GM12878 (cell line): ENCODE data around the gene DMD. TPM values are rescaled to one million over a fixed set of nuclear protein-coding genes. Genes with fewer than 3 reads are reported as not detected.
A peak's percentile ranks its signal among the peaks of the same experiment; 100 is the strongest.

Experiments
- ATAC-seq: fragments of 200-7000 bp; cut with Tn5 transposase; 3 replicates; pipeline ENCODE4 v1.9.1; 2020; ENCODE audit warnings: mild to moderate bottlenecking, moderate library complexity
- BruUV-seq: library from RNA; stranded (reverse); fragments of 400-500 nt; replicated peaks from 2 replicates; lab custom pipeline; 2021; lab: Mats Ljungman, UMichigan
- CTCF ChIA-PET: fragments of 300-600 bp; sonication (Branson Sonifier 250); formaldehyde crosslinking; extraction: SDS; loops from one replicate; lab custom pipeline; 2021; ENCODE audit warnings: inconsistent platforms; lab: Yijun Ruan, JAX
- POLR2A ChIA-PET: fragments of 350-600 bp; formaldehyde crosslinking; extraction: SDS; loops from one replicate; lab custom pipeline; 2021; ENCODE audit warnings: inconsistent platforms; lab: Charles Lee
- RAD21 ChIA-PET: fragments of 300-600 bp; sonication (Branson Sonifier 250); formaldehyde crosslinking; loops from one replicate; lab custom pipeline; 2023; ENCODE audit warnings: antibody characterized with exemption; ENCODE audit not compliant: unreplicated experiment; lab: Charles Lee
- SMC1A ChIA-PET: fragments of 300-600 bp; sonication (Branson Sonifier 250); formaldehyde crosslinking; loops from one replicate; lab custom pipeline; 2023; ENCODE audit not compliant: unreplicated experiment, uncharacterized antibody; lab: Charles Lee
- DNase-seq: peaks from one replicate; pipeline ENCODE4 v3.0.0-alpha.2; 2011; ENCODE audit warnings: low read depth, low spot score
- FAIRE-seq: peaks from 3 replicates; lab custom pipeline; 2011; peaks lifted over from hg19 to GRCh38; lab: Jason Lieb, UNC
- H2AFZ ChIP-seq: 2 replicates; pipeline ENCODE4 v1.6.0; 2011; ENCODE audit warnings: low read depth, low read length, control low read depth; ENCODE audit not compliant: control insufficient read depth
- H3K27ac ChIP-seq: 2 replicates; pipeline ENCODE4 v1.5.1; 2011; ENCODE audit warnings: control low read depth; ENCODE audit not compliant: control insufficient read depth, insufficient read depth
- H3K27me3 ChIP-seq, 2 experiments: replicated peaks in 1 of 2; 2 replicates each; pipeline versions ENCODE4 v1.6.0 to v1.6.1; 2011; ENCODE audit warnings: low read length in 1 of 2; ENCODE audit not compliant: control insufficient read depth in 2 of 2, insufficient read depth in 2 of 2
- H3K36me3 ChIP-seq, 2 experiments: 2 replicates each; pipeline ENCODE4 v1.5.1; 2011; ENCODE audit warnings: low read length in 1 of 2; ENCODE audit not compliant: control insufficient read depth in 2 of 2, insufficient read depth in 2 of 2
- H3K4me1 ChIP-seq: 2 replicates; pipeline ENCODE4 v1.6.1; 2011; ENCODE audit warnings: mild to moderate bottlenecking, low read length, moderate library complexity, mixed read lengths; ENCODE audit not compliant: control insufficient read depth, insufficient read depth
- H3K4me2 ChIP-seq: 2 replicates; pipeline ENCODE4 v1.6.0; 2011; ENCODE audit warnings: control low read depth; ENCODE audit not compliant: control insufficient read depth, insufficient read depth
- H3K4me3 ChIP-seq: fragments of 200-600 bp; sonication (generic); 2 replicates; pipeline ENCODE4 v1.5.1; 2016
- H3K79me2 ChIP-seq: 2 replicates; pipeline ENCODE4 v1.6.0; 2011; ENCODE audit warnings: low read length; ENCODE audit not compliant: control insufficient read depth, insufficient read depth
- H3K9ac ChIP-seq: 2 replicates; pipeline ENCODE4 v1.8.0; 2011; ENCODE audit warnings: low read length, control low read depth, mixed read lengths; ENCODE audit not compliant: control insufficient read depth, insufficient read depth
- H3K9me3 ChIP-seq: replicated peaks from 3 replicates; pipeline ENCODE4 v1.5.1; 2011; ENCODE audit warnings: mild to moderate bottlenecking, low read length; ENCODE audit not compliant: control insufficient read depth, insufficient read depth
- H4K20me1 ChIP-seq: 2 replicates; pipeline ENCODE4 v1.6.0; 2011; ENCODE audit not compliant: control insufficient read depth, insufficient read depth
- CHD1 ChIP-seq: IDR thresholded peaks from 2 replicates; pipeline ENCODE4 v1.6.1; 2012; ENCODE audit warnings: low read depth, low read length, improper control_type of control experiment
- FOXM1 ChIP-seq: IDR thresholded peaks from 2 replicates; pipeline ENCODE4 v1.6.1; 2012; ENCODE audit warnings: low read depth, mild to moderate bottlenecking, inconsistent platforms, low read length, moderate library complexity
- GABPA ChIP-seq: IDR thresholded peaks from 2 replicates; pipeline ENCODE4 v1.6.1; 2014; ENCODE audit warnings: antibody characterized with exemption, low read depth, mild to moderate bottlenecking, inconsistent platforms
- WGBS: methylation state at CpG from one replicate; pipeline ENCODE4 v1.1.6; 2016; ENCODE audit warnings: low lambda C conversion rate; ENCODE audit not compliant: insufficient replicate concordance, insufficient coverage; ENCODE audit errors: missing lambda C conversion rate; 5-methylcytosine and 5-hydroxymethylcytosine counted together
- in situ Hi-C: fragments of 300-500 bp; cut with MboI; formaldehyde crosslinking; loops from 9 replicates; pipeline ENCODE4 v1.14.3; 2018; ENCODE audit warnings: mixed read lengths
- intact Hi-C: fragments of 100-400 bp; cut with micrococcal nuclease; formaldehyde crosslinking; loops from one replicate; pipeline ENCODE4 v1.14.2; 2022; ENCODE audit not compliant: unreplicated experiment
- polyA plus RNA-seq, 11 experiments: library from polyadenylated mRNA; depleted of rRNA in 4 of 11; unstranded in 6 of 11; stranded (reverse) in 5 of 11; fragments of >200 nt; fragmentation: Nextera tagmentation in 4 of 11; fragmentation: Illumina TruSeq in 1 of 11; extraction: Ambion mirVana in 4 of 11; extraction: Trizol in 1 of 11; gene quantifications; 1 replicate in 1 of 11; 2 replicates in 10 of 11; pipeline versions ENCODE4 v1.2.1 to v1.2.3, GENCODE V29; 2011 to 2016; ENCODE audit warnings: inconsistent platforms in 2 of 11, missing spikeins in 2 of 11, low read depth in 1 of 11
- total RNA-seq, 4 experiments: library from RNA; depleted of rRNA in 3 of 4; stranded (reverse); fragments of >200 nt in 3 of 4; fragmentation: Illumina TruSeq in 1 of 4; extraction: Trizol in 1 of 4; gene quantifications; 2 replicates each; pipeline versions ENCODE4 v1.2.1 to v1.2.3, GENCODE V29; 2013 to 2021
- TF ChIP-seq, protein P1 (sequence below): IDR thresholded peaks from 2 replicates; pipeline ENCODE4 v1.6.1; 2011; ENCODE audit warnings: low read depth, low read length, improper control_type of control experiment, borderline replicate concordance
- TF ChIP-seq, protein P2 (sequence below): fragments of 450-650 bp; IDR thresholded peaks from 2 replicates; pipeline ENCODE4 v1.6.1; 2017; ENCODE audit warnings: antibody characterized with exemption, mild to moderate bottlenecking, moderate library complexity
- TF ChIP-seq, protein P3 (sequence below): IDR thresholded peaks from 2 replicates; pipeline ENCODE4 v1.6.1; 2012; ENCODE audit warnings: low read depth, low read length, improper control_type of control experiment
- TF ChIP-seq, protein P4 (sequence below): fragments of 450-650 bp; formaldehyde crosslinking; IDR thresholded peaks from 2 replicates; pipeline ENCODE4 v1.4.0; 2022; ENCODE audit warnings: mild to moderate bottlenecking, moderate library complexity

The DMD gene
- total and polyA plus RNA-seq, 10 of the 15 experiments (the other 5 are each of a cell fraction or from before 2014, with no cell fraction given), result 1.4 to 24.3 (median 4.3) TPM

DNA sequence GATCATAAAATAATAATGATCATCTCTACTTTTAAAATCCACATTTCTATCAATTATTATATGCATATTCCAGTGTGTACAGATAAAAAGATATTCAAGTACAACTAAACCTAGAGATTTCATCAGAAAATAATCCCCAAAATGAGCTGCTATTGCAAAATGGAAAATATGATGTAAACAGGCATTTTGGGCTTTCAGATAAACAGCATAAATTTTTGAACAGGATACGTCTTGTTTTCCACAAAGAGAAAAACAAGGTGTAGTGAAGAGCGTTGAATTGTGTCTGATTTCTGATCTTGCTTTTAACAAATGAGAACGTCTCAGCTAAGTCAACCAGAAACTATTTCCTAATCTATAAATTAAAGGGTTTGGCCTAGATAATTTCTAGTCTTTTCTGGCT, 1789.9 kb downstream of the DMD start (continued):
- TF ChIP-seq, protein P1, sequence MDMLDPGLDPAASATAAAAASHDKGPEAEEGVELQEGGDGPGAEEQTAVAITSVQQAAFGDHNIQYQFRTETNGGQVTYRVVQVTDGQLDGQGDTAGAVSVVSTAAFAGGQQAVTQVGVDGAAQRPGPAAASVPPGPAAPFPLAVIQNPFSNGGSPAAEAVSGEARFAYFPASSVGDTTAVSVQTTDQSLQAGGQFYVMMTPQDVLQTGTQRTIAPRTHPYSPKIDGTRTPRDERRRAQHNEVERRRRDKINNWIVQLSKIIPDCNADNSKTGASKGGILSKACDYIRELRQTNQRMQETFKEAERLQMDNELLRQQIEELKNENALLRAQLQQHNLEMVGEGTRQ, result no peak
- no peak for TF ChIP-seq GABPA
- TF ChIP-seq, protein P2, sequence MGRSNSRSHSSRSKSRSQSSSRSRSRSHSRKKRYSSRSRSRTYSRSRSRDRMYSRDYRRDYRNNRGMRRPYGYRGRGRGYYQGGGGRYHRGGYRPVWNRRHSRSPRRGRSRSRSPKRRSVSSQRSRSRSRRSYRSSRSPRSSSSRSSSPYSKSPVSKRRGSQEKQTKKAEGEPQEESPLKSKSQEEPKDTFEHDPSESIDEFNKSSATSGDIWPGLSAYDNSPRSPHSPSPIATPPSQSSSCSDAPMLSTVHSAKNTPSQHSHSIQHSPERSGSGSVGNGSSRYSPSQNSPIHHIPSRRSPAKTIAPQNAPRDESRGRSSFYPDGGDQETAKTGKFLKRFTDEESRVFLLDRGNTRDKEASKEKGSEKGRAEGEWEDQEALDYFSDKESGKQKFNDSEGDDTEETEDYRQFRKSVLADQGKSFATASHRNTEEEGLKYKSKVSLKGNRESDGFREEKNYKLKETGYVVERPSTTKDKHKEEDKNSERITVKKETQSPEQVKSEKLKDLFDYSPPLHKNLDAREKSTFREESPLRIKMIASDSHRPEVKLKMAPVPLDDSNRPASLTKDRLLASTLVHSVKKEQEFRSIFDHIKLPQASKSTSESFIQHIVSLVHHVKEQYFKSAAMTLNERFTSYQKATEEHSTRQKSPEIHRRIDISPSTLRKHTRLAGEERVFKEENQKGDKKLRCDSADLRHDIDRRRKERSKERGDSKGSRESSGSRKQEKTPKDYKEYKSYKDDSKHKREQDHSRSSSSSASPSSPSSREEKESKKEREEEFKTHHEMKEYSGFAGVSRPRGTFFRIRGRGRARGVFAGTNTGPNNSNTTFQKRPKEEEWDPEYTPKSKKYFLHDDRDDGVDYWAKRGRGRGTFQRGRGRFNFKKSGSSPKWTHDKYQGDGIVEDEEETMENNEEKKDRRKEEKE, result no peak
- TF ChIP-seq, protein P3, sequence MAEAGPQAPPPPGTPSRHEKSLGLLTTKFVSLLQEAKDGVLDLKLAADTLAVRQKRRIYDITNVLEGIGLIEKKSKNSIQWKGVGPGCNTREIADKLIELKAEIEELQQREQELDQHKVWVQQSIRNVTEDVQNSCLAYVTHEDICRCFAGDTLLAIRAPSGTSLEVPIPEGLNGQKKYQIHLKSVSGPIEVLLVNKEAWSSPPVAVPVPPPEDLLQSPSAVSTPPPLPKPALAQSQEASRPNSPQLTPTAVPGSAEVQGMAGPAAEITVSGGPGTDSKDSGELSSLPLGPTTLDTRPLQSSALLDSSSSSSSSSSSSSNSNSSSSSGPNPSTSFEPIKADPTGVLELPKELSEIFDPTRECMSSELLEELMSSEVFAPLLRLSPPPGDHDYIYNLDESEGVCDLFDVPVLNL, result no peak
- TF ChIP-seq, all 136 proteins: peak for 0

DNA sequence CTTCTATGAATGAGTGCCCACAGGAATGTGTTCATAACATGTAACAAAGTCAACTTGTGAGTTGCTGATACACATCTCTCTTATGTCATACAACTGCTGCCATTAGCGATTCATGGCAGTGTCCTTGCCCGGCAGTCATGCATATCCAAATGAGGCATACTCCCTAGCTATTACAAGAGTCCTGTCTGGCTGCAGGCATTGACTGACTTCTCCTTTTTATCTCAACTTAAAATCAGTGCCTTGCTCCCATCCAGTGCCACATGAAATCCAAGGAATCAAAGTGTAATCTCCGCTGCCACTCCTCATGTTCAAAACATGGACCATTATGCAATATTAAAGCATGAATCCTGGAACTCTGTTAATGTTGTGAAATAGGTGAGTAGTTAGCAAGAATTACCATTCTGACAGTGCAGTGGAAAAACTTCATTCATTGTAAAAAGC, 1790.6 kb downstream of the DMD start:
- intact Hi-C loops (no loop called here), in situ Hi-C loops (loop anchor here (10.0 kb wide), 1 partner anchor 386 kb away; no protein-coding TSS in a partner anchor)
- H4K20me1 ChIP-seq, result no peaks in the 10 kb centered on the region
- DNase-seq (no peak), FAIRE-seq (no peak), ATAC-seq (peak; percentile 68)
- no TSS peak for BruUV-seq
- no peaks in the 10 kb centered on the region for H3K27me3 ChIP-seq
- H3K79me2 ChIP-seq, result no peaks in the 10 kb centered on the region
- H3K9me3 ChIP-seq, result no peaks in the 10 kb centered on the region
- no peak overlapping the region for H3K27ac ChIP-seq
- ChIA-PET SMC1A (interaction anchor here (0.9 to 6.6 kb wide), 4 partner anchors 23 to 382 kb away, joined by 3 to 56 read pairs (median 4); no protein-coding TSS in a partner anchor), CTCF (interaction anchor here (1.4 to 5.3 kb wide), 2 partner anchors 140 to 382 kb away, joined by 4 to 69 read pairs; no protein-coding TSS in a partner anchor), RAD21 (interaction anchor here (1.1 to 1.2 kb wide), 2 partner anchors 206 to 382 kb away, joined by 3 to 5 read pairs; no protein-coding TSS in a partner anchor), POLR2A (no interaction called here)
- no peak overlapping the region for H3K4me2 ChIP-seq
- H2AFZ ChIP-seq, result no peak overlapping the region
- WGBS, result 40% methylated on average over 3 of the region's 3 CpGs
- H3K4me3 ChIP-seq, result no peak overlapping the region
- H3K36me3 ChIP-seq, result no peaks in the 10 kb centered on the region
- H3K9ac ChIP-seq, result no peak overlapping the region
- no peaks in the 10 kb centered on the region for H3K4me1 ChIP-seq
- TF ChIP-seq CHD1 (no peak), FOXM1 (no peak)
- TF ChIP-seq, protein P4, sequence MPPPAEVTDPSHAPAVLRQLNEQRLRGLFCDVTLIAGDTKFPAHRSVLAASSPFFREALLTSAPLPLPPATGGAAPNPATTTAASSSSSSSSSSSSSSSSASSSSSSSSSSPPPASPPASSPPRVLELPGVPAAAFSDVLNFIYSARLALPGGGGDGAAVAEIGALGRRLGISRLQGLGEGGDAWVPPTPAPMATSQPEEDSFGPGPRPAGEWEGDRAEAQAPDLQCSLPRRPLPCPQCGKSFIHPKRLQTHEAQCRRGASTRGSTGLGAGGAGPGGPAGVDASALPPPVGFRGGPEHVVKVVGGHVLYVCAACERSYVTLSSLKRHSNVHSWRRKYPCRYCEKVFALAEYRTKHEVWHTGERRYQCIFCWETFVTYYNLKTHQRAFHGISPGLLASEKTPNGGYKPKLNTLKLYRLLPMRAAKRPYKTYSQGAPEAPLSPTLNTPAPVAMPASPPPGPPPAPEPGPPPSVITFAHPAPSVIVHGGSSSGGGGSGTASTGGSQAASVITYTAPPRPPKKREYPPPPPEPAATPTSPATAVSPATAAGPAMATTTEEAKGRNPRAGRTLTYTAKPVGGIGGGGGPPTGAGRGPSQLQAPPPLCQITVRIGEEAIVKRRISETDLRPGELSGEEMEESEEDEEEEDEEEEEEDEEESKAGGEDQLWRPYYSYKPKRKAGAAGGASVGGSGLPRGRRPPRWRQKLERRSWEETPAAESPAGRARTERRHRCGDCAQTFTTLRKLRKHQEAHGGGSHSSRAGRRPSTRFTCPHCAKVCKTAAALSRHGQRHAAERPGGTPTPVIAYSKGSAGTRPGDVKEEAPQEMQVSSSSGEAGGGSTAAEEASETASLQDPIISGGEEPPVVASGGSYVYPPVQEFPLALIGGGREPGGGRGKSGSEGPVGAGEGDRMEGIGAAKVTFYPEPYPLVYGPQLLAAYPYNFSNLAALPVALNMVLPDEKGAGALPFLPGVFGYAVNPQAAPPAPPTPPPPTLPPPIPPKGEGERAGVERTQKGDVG (CRISPR knock-in tag), result no peak
